Suppressor macrophage treated with lipopolysaccharide for 4 hours (primary cell): Measurements from ENCODE around the gene TSPYL6.
"Not testable (repeated sequence)": the region's sequence is repeated elsewhere in the genome, so short reads cannot be mapped to it uniquely, and the experiment has no call there.

Experiments used
- DNase-seq: peaks from one replicate; pipeline ENCODE4 v3.0.0-alpha.2; 2020

Gene TSPYL6

DNA sequence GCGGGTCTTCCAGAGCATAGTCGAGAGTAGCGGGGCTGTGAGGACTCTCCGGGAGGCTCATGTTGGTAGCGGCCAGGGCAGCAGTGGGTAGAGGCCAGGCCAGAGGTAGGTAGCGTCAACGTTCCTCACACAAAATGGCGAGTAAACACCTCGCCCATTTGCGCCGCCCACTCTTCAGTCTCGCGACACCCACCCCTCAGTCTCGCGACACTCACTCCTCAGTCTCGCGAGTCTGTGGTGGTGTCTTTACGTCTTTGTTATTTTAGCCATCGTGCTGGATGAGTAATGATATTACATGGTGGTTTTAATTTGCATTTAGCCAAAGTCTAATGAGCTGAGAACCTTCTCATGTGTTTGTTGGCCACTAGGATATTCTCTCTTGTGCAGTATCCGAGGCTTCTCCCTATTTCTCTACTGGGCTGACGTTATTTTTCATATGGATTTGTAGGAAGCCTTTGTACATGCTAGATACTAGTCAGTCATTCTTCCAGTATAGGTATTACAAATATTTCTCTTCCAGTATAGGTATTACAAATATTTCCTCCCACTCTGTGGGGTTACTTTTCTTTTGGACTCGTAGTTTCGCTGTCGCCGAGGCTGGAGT lies at the start of gene TSPYL6:
Gene TSPYL6 (minus strand): TSS at position 139 of the 604 bp plus-strand sequence. CDS start 78 bp downstream, at position 61.
- DNase-seq = no peak

GRCh38 chr2:54303631-54304030 lies 47.6 kb upstream of the TSPYL6 start:
- DNase-seq = no peak

GRCh38 chr2:54298514-54298913 lies 42.5 kb upstream of the TSPYL6 start:
- no peak for DNase-seq

- no peak for DNase-seq
These were observed 39.9 kb upstream of the TSPYL6 start for GRCh38 chr2:54295911-54296310.

DNA sequence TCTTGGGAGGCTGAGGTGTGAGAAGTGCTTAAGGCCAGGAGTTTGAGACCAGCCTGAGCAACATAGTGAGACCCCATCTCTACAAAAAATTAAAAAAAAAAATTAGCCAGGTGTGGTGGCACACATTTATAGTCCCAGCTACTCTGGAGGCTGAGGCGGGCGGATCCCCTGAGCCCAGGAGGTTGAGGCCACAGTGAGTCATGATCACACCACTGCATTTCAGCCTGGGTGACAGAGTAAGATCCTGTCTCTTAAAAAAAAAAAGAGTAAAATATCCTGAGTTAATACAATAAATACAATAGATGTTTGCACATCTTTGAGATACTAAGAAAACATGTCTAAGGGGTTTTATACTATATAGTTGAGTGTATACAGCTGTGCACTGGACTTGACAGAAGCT lies 38.6 kb upstream of the TSPYL6 start:
- not testable (repeated sequence) for DNase-seq

GRCh38 chr2:54290356-54291025 lies 34.5 kb upstream of the TSPYL6 start:
- DNase-seq = no peak

DNA sequence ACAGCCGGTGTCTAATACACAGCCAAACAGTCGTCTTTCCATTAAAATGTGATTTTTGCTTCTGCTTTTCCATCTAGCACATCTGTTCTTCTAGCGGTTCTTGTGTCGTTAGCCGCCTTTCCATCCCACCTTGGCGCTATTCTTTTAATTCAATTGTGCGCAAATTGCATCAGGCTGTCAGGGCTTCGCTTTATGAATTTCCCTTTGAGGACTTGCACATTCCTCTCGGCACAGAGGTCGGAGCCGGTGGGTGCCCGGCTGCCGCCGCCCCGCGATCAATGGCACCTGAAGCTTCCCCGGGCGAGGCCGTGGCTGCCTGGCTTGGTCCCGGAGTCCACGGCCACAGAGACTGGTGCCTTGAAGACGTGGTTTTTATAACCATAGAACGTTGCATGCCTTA lies 33.9 kb upstream of the TSPYL6 start:
- DNase-seq = no peak

- no peak for DNase-seq
These were observed 31.5 kb upstream of the TSPYL6 start for GRCh38 chr2:54287532-54287931.

- no peak for DNase-seq
These were observed 29.4 kb upstream of the TSPYL6 start for GRCh38 chr2:54285451-54285850.

- no peak for DNase-seq
These were observed 28.8 kb upstream of the TSPYL6 start for GRCh38 chr2:54284826-54285225.

DNA sequence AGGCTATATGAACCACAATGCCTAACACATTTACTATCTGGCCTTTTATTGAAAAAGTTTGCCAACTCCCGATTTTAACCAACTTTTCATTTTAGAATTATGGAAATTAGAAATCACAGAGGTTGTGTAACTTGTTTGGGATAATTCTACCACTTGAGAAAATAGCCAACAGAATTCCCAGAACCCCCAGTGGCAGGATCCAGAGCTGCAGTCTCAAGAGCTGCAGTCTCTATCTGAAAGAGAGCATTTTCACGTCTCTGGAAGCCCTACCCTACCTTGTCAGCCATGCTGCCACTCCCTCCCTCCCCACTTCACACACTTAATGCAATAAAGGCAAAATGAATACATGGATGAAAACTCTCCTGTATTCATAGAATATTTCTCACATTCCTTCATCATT lies 23.4 kb upstream of the TSPYL6 start:
- DNase-seq = no peak

DNA sequence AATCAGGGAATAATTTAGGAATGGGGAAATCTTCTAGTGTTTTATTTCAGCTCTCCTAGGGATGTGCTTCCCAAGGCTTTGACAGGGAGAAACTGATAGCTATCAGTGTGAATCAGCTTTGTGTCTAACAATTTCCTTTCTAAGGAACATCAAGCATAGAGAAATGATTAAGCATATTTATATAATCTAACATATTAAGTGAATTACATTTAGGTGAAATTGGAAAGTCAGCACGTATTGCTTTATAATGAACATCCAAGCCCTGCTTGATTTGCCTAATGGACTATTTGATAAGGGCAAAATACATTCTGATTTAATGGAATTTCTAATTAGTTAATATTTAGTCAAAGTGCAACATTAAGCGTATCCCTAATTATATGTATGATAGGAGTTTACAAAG lies 19.5 kb upstream of the TSPYL6 start:
- no peak for DNase-seq

GRCh38 chr2:54274781-54275242 lies 18.8 kb upstream of the TSPYL6 start:
- DNase-seq = no peak

GRCh38 chr2:54271843-54272627 lies 16.0 kb upstream of the TSPYL6 start:
- peak; percentile 36 for DNase-seq

DNA sequence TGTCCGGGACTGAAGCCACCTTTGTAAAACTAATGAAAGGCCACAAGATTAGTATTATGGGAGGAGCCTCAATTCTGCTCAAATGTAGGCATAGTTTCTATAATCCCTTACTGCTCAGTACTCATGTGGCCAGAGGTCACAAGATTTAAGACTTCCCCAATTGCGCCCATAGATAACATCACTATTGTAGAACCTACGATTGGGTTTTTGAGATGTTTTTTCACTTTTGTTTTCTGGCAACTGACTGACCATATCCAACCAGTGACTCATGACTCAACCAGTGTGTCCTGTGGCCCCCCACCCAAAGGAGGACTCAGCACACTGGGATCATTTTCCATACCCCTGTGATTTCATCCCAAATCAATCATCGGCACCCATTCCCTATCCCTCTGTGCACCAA lies 15.2 kb upstream of the TSPYL6 start:
- peak; percentile 49 for DNase-seq

- DNase-seq = no peak
These were observed 11.5 kb upstream of the TSPYL6 start for GRCh38 chr2:54267577-54267976.

DNA sequence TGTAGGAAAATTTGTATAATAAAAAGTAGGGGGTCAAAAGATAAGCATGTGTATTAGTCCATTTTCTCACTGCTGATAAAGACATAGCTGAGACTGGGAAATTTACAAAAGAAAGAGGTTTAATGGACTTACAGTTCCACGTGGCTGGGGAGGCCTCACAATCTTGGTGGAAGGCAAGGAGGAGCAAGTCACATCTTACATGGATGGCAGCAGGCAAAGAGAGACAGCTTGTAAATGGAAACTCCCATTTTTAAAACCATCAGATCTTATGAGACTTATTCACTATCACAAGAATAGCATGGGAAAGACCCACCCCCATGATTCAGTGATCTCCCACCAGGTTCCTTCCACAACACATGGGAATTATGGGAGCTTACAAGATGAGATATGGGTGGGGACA lies 9.1 kb upstream of the TSPYL6 start:
- DNase-seq = not testable (repeated sequence)

DNA sequence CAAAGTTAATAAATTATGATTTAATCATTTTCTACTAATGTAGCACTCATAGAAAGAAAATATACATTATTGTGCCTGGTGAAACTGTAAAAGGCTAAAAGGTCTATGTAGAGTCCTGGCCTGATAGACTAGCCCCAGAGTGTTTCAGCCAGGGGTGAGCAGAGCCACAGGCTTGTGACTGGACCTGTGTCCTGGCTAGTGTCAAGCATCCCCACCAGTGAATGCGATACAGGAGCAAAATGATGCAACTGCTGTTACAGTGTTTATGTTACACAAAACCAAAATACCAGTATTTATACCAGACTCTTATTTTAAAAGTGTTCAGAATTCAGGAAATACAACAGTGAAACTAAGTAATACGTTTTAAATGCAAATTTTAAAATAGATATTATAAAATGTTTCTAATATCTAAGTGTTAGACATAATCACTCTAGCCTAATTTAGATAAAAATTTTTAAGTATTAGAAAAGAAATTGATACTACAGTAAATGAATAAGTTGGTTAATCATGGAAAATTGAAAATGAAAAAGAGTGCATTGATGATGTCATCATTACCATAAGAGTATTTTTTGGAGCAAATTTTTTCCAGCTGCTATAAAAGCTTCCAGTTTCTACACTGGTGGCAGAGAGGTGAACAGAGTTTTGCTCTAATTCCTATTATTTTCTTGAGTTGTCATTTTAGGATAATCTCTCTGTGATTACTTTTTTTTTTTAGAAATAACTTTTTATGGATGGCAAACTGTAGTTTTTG lies 6.2 kb upstream of the TSPYL6 start:
- no peak for DNase-seq

GRCh38 chr2:54261537-54261936 lies 5.5 kb upstream of the TSPYL6 start:
- no peak for DNase-seq

- no peak for DNase-seq
These were observed 4.2 kb upstream of the TSPYL6 start for GRCh38 chr2:54260241-54260595.

GRCh38 chr2:54259413-54260240 lies 3.6 kb upstream of the TSPYL6 start:
- DNase-seq = no peak

- DNase-seq = no peak
These were observed 2.1 kb upstream of the TSPYL6 start for GRCh38 chr2:54258166-54258565.
